HG03060 (cell line): ENCODE data around the gene IFNL3.
"Not testable (repeated sequence)": the region's sequence is repeated elsewhere in the genome, so short reads cannot be mapped to it uniquely, and the experiment has no call there.

ENCODE experiments used
- ATAC-seq: cut with Tn5 transposase; IDR thresholded peaks from one replicate; pipeline ENCODE4 v1.9.1; 2021; ENCODE audit warnings: low read depth, moderate number of reproducible peaks; ENCODE audit not compliant: unreplicated experiment

Gene IFNL3

GRCh38 chr19:39244410-39245100 is at the start of gene IFNL3:
Gene IFNL3 (minus strand): TSS chr19:39245006. CDS start chr19:39244967, 39 bp downstream.
- ATAC-seq = not testable (repeated sequence)

- no peak for ATAC-seq
Measured at GRCh38 chr19:39293394-39293793, 48.6 kb upstream of the IFNL3 start.

- no peak for ATAC-seq
Measured at GRCh38 chr19:39284032-39284431, 39.2 kb upstream of the IFNL3 start.

- ATAC-seq = no peak
Measured at GRCh38 chr19:39282021-39282420, 37.2 kb upstream of the IFNL3 start.

GRCh38 chr19:39277598-39277997 is 32.8 kb upstream of the IFNL3 start:
- no peak for ATAC-seq

- ATAC-seq = no peak
Measured at GRCh38 chr19:39276740-39277139, 31.9 kb upstream of the IFNL3 start.

GRCh38 chr19:39275578-39275977 is 30.8 kb upstream of the IFNL3 start:
- ATAC-seq = no peak

- not testable (repeated sequence) for ATAC-seq
Measured at GRCh38 chr19:39273859-39274258, 29.1 kb upstream of the IFNL3 start.

- no peak for ATAC-seq
Measured at GRCh38 chr19:39270036-39270871, 25.4 kb upstream of the IFNL3 start.

GRCh38 chr19:39269369-39269768 is 24.6 kb upstream of the IFNL3 start:
- ATAC-seq = not testable (repeated sequence)

GRCh38 chr19:39268531-39269223 is 23.9 kb upstream of the IFNL3 start:
- not testable (repeated sequence) for ATAC-seq

GRCh38 chr19:39268085-39268484 is 23.3 kb upstream of the IFNL3 start, which contains the start of gene IFNL2:
Gene IFNL2 (plus strand): TSS chr19:39268396. CDS start chr19:39268569, 173 bp downstream.
- ATAC-seq = not testable (repeated sequence)

- ATAC-seq = no peak
Measured at GRCh38 chr19:39265321-39265916, 20.6 kb upstream of the IFNL3 start.

GRCh38 chr19:39264306-39265290 is 19.8 kb upstream of the IFNL3 start:
- ATAC-seq = no peak

GRCh38 chr19:39263912-39264305 is 19.1 kb upstream of the IFNL3 start:
- no peak for ATAC-seq

GRCh38 chr19:39262496-39262895 is 17.7 kb upstream of the IFNL3 start:
- ATAC-seq = no peak

- no peak for ATAC-seq
Measured at GRCh38 chr19:39261704-39262103, 16.9 kb upstream of the IFNL3 start.

- no peak for ATAC-seq
Measured at GRCh38 chr19:39257227-39257626, 12.4 kb upstream of the IFNL3 start.

GRCh38 chr19:39254531-39255345 is 9.9 kb upstream of the IFNL3 start:
- ATAC-seq = no peak
